HepG2 (cell line): ENCODE measurements around the gene ZNF254. TPM values are rescaled to one million over a fixed set of nuclear protein-coding genes. Genes with fewer than 3 reads are reported as not detected.

Source experiments
- BRD4 ChIP-seq: sonication (generic); formaldehyde crosslinking; IDR thresholded peaks from 2 replicates; pipeline ENCODE4 v1.4.0; 2020; ENCODE audit warnings: missing genetic modification reagents
- CCAR2 ChIP-seq: fragments of 200-400 bp; formaldehyde crosslinking; optimal IDR thresholded peaks from 2 replicates; pipeline ENCODE3; 2018; ENCODE audit warnings: low read depth, mild to moderate bottlenecking, low read length, moderate library complexity
- CEBPG ChIP-seq: IDR thresholded peaks from 2 replicates; pipeline ENCODE4 v1.6.1; 2016
- CHD4 ChIP-seq: fragments of 200-600 bp; sonication (generic); IDR thresholded peaks from 2 replicates; pipeline ENCODE4 v1.7.0; 2017; ENCODE audit warnings: mild to moderate bottlenecking, low read length, borderline replicate concordance
- EED ChIP-seq: sonication (generic); formaldehyde crosslinking; IDR thresholded peaks from 2 replicates; pipeline ENCODE4 v1.5.0; 2020; ENCODE audit warnings: mild to moderate bottlenecking, missing genetic modification reagents
- HOXA3 ChIP-seq: sonication (generic); formaldehyde crosslinking; IDR thresholded peaks from 2 replicates; pipeline ENCODE4 v1.5.0; 2020; ENCODE audit warnings: missing genetic modification reagents
- MEF2D ChIP-seq: sonication (generic); formaldehyde crosslinking; IDR thresholded peaks from 2 replicates; pipeline ENCODE4 v1.5.1; 2020; ENCODE audit warnings: mild to moderate bottlenecking, missing genetic modification reagents
- NBN ChIP-seq: fragments of 450-650 bp; conservative IDR thresholded peaks from 2 replicates; pipeline ENCODE4 v1.6.1; 2017
- NKX3-1 ChIP-seq: sonication (generic); formaldehyde crosslinking; IDR thresholded peaks from 2 replicates; pipeline ENCODE4 v1.5.0; 2020; ENCODE audit warnings: missing genetic modification reagents
- PHF5A ChIP-seq: IDR thresholded peaks from one replicate; pipeline ENCODE4 v1.6.1; 2018; ENCODE audit warnings: low read depth, missing genetic modification reagents; ENCODE audit not compliant: unreplicated experiment
- SRSF4 ChIP-seq: fragments of 200-400 bp; formaldehyde crosslinking; IDR thresholded peaks from one replicate; pipeline ENCODE4 v1.6.1; 2018; ENCODE audit warnings: mild to moderate bottlenecking, low read depth, low read length, moderate library complexity; ENCODE audit not compliant: poor library complexity, severe bottlenecking
- TCF7 ChIP-seq: sonication (generic); IDR thresholded peaks from 2 replicates; pipeline ENCODE4 v1.6.1; 2016; ENCODE audit warnings: antibody characterized with exemption, low read depth
- THYN1 ChIP-seq: sonication (generic); formaldehyde crosslinking; IDR thresholded peaks from 2 replicates; pipeline ENCODE4 v1.8.1; 2023; ENCODE audit warnings: low read depth, mild to moderate bottlenecking, moderate library complexity, missing genetic modification reagents, borderline replicate concordance
- YEATS2 ChIP-seq: sonication (generic); formaldehyde crosslinking; IDR thresholded peaks from 2 replicates; pipeline ENCODE4 v1.4.0; 2020; ENCODE audit warnings: missing genetic modification reagents, borderline replicate concordance
- ZBTB42 ChIP-seq: sonication (generic); formaldehyde crosslinking; IDR thresholded peaks from 2 replicates; pipeline ENCODE4 v1.5.0; 2020; ENCODE audit warnings: mild to moderate bottlenecking, missing genetic modification reagents
- ZFP62 ChIP-seq: sonication (generic); formaldehyde crosslinking; IDR thresholded peaks from 2 replicates; pipeline ENCODE4 v1.4.0; 2020; ENCODE audit warnings: missing genetic modification reagents
- ZNF224 ChIP-seq: sonication (generic); formaldehyde crosslinking; IDR thresholded peaks from 2 replicates; pipeline ENCODE4 v1.5.0; 2020; ENCODE audit warnings: mild to moderate bottlenecking, missing genetic modification reagents
- ZNF30 ChIP-seq: sonication (generic); formaldehyde crosslinking; IDR thresholded peaks from 2 replicates; pipeline ENCODE4 v1.5.0; 2020; ENCODE audit warnings: mild to moderate bottlenecking, missing genetic modification reagents
- ZNF335 ChIP-seq: sonication (generic); formaldehyde crosslinking; IDR thresholded peaks from 2 replicates; pipeline ENCODE4 v1.4.0; 2020; ENCODE audit warnings: missing genetic modification reagents
- ZNF549 ChIP-seq: sonication (generic); formaldehyde crosslinking; IDR thresholded peaks from 2 replicates; pipeline ENCODE4 v1.5.0; 2020; ENCODE audit warnings: missing genetic modification reagents
- ZNF746 ChIP-seq: sonication (generic); formaldehyde crosslinking; IDR thresholded peaks from 2 replicates; pipeline ENCODE4 v1.8.0; 2022; ENCODE audit warnings: mild to moderate bottlenecking, missing genetic modification reagents
- ZSCAN9 ChIP-seq: IDR thresholded peaks from 2 replicates; pipeline ENCODE4 v1.6.1; 2016; ENCODE audit warnings: borderline replicate concordance
- polyA plus RNA-seq, 8 experiments: library from polyadenylated mRNA; depleted of rRNA in 3 of 8; stranded (reverse) in 7 of 8; unstranded in 1 of 8; fragments of >200 nt; fragmentation: Illumina TruSeq in 4 of 8; extraction: Trizol in 4 of 8; gene quantifications; 2 replicates each; pipeline versions ENCODE4 v1.2.1 to v1.2.3, GENCODE V29; 2011 to 2016; ENCODE audit warnings: low read depth in 4 of 8, missing spikeins in 1 of 8, mixed read lengths in 1 of 8; ENCODE audit not compliant: insufficient read depth in 1 of 8
- total RNA-seq, 5 experiments: library from RNA; depleted of rRNA; stranded (reverse); fragments of >200 nt; fragmentation: Illumina TruSeq; extraction: Trizol; gene quantifications; 2 replicates each; pipeline ENCODE4 v1.2.3, GENCODE V29; 2016; ENCODE audit warnings: low read depth in 1 of 5
- TF ChIP-seq, protein P1 (sequence below): sonication (generic); formaldehyde crosslinking; conservative IDR thresholded peaks from 2 replicates; pipeline ENCODE4 v1.8.0; 2022; ENCODE audit warnings: low read depth, missing genetic modification reagents
- TF ChIP-seq, protein P2 (sequence below): sonication (generic); formaldehyde crosslinking; IDR thresholded peaks from 2 replicates; pipeline ENCODE4 v1.8.1; 2023; ENCODE audit warnings: missing genetic modification reagents, inconsistent platforms, borderline replicate concordance
- TF ChIP-seq, protein P3 (sequence below): IDR thresholded peaks from 2 replicates; pipeline ENCODE4 v1.6.1; 2016; ENCODE audit warnings: low read depth, missing genetic modification reagents, missing compliant biosample characterization

The ZNF254 gene
- total and polyA plus RNA-seq, 2 of the 13 experiments (the other 11 are each of a cell fraction or from before 2014, with no cell fraction given), result 2.6 to 4.6 TPM

DNA sequence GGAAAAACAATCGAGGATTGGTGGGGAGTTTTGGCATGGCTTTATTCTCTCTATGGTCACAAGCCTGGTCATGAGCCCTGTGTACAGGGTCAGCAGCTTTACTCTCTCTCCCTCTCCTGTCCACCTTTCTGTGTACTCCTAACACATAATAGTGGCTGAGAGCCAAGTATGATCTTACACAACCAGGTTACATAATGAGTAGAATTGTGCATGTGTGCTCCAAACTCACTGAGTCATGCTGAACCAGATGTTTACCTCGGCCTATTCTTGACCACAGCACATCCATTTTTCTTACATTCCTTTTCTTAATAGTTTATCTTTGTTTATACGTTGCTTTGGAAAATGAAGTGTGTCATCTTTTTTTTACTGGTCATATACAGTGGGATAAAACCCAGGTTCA, 53.1 kb downstream of the ZNF254 start (continued):
- TF ChIP-seq YEATS2 (CRISPR knock-in tag) (peak; percentile 40; the same call in 1 of the 2 replicates), ZNF549 (CRISPR knock-in tag) (no peak), NKX3-1 (no peak), ZFP62 (CRISPR knock-in tag) (no peak), ZSCAN9 (CRISPR knock-in tag) (peak; percentile 58; the same call in 1 of the 2 replicates), BRD4 (no peak), HOXA3 (CRISPR knock-in tag) (no peak), THYN1 (CRISPR knock-in tag) (no peak), PHF5A (no peak), ZBTB42 (CRISPR knock-in tag) (0 out of 2 replicates have a peak, but pooled peaks have one; percentile 39), EED (CRISPR knock-in tag) (no peak), ZNF224 (CRISPR knock-in tag) (no peak), CCAR2 (no peak), ZNF30 (CRISPR knock-in tag) (no peak), CEBPG (CRISPR knock-in tag) (peak; percentile 80), CHD4 (no peak), SRSF4 (no peak), ZNF335 (CRISPR knock-in tag) (peak; percentile 75; the same call in 1 of the 2 replicates), TCF7 (no peak), MEF2D (CRISPR knock-in tag) (no peak), NBN (no peak), ZNF746 (no peak)
- TF ChIP-seq, protein P1, sequence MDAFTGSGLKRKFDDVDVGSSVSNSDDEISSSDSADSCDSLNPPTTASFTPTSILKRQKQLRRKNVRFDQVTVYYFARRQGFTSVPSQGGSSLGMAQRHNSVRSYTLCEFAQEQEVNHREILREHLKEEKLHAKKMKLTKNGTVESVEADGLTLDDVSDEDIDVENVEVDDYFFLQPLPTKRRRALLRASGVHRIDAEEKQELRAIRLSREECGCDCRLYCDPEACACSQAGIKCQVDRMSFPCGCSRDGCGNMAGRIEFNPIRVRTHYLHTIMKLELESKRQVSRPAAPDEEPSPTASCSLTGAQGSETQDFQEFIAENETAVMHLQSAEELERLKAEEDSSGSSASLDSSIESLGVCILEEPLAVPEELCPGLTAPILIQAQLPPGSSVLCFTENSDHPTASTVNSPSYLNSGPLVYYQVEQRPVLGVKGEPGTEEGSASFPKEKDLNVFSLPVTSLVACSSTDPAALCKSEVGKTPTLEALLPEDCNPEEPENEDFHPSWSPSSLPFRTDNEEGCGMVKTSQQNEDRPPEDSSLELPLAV, result no peak
- TF ChIP-seq, protein P2, sequence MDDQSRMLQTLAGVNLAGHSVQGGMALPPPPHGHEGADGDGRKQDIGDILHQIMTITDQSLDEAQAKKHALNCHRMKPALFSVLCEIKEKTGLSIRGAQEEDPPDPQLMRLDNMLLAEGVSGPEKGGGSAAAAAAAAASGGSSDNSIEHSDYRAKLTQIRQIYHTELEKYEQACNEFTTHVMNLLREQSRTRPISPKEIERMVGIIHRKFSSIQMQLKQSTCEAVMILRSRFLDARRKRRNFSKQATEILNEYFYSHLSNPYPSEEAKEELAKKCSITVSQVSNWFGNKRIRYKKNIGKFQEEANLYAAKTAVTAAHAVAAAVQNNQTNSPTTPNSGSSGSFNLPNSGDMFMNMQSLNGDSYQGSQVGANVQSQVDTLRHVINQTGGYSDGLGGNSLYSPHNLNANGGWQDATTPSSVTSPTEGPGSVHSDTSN (CRISPR knock-in tag), result no peak
- TF ChIP-seq, protein P3, sequence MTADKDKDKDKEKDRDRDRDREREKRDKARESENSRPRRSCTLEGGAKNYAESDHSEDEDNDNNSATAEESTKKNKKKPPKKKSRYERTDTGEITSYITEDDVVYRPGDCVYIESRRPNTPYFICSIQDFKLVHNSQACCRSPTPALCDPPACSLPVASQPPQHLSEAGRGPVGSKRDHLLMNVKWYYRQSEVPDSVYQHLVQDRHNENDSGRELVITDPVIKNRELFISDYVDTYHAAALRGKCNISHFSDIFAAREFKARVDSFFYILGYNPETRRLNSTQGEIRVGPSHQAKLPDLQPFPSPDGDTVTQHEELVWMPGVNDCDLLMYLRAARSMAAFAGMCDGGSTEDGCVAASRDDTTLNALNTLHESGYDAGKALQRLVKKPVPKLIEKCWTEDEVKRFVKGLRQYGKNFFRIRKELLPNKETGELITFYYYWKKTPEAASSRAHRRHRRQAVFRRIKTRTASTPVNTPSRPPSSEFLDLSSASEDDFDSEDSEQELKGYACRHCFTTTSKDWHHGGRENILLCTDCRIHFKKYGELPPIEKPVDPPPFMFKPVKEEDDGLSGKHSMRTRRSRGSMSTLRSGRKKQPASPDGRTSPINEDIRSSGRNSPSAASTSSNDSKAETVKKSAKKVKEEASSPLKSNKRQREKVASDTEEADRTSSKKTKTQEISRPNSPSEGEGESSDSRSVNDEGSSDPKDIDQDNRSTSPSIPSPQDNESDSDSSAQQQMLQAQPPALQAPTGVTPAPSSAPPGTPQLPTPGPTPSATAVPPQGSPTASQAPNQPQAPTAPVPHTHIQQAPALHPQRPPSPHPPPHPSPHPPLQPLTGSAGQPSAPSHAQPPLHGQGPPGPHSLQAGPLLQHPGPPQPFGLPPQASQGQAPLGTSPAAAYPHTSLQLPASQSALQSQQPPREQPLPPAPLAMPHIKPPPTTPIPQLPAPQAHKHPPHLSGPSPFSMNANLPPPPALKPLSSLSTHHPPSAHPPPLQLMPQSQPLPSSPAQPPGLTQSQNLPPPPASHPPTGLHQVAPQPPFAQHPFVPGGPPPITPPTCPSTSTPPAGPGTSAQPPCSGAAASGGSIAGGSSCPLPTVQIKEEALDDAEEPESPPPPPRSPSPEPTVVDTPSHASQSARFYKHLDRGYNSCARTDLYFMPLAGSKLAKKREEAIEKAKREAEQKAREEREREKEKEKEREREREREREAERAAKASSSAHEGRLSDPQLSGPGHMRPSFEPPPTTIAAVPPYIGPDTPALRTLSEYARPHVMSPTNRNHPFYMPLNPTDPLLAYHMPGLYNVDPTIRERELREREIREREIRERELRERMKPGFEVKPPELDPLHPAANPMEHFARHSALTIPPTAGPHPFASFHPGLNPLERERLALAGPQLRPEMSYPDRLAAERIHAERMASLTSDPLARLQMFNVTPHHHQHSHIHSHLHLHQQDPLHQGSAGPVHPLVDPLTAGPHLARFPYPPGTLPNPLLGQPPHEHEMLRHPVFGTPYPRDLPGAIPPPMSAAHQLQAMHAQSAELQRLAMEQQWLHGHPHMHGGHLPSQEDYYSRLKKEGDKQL (CRISPR knock-in tag), result peak; percentile 66
